RPMI7951 (cell line): Measurements from ENCODE around the gene SH2D6. TPM values are rescaled to one million over a fixed set of nuclear protein-coding genes. Genes with fewer than 3 reads are reported as not detected.
A peak's percentile ranks its signal among the peaks of the same experiment; 100 is the strongest.
"Not testable (repeated sequence)": the region's sequence is repeated elsewhere in the genome, so short reads cannot be mapped to it uniquely, and the experiment has no call there.

Experiments used
- DNase-seq: peaks from one replicate; pipeline ENCODE4 v3.0.0-alpha.2; 2012; ENCODE audit warnings: low read depth
- total RNA-seq: library from RNA; depleted of rRNA; stranded (reverse); fragments of >200 nt; shearing (Covaris generic); gene quantifications from 2 replicates; pipeline ENCODE4 v1.2.3, GENCODE V29; 2014

Gene SH2D6
- total RNA-seq, 1 experiment from 2014 or later = not detected

DNA sequence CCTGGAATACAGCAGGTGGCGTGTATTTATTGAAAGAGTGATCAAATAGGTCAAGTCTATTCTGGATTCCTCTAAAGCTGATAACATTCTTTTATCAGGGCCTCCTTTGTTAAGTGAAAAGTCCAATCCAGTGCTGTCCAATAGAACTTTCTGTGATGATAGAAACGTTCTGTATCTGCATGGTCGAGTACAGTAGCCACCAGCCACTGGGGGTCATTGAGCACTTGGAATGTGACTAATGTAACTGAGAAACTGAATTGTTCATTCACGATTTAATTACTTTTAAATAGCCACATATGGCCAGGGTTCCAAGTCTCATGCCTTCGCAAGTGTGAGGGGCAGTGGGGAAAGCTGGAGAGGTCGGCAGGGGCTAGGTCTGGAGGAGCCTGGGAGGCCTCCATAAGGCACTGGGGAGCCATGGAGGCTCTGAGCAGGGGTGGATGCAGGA, 20.5 kb downstream of the SH2D6 start:
- DNase-seq = no peak

DNA sequence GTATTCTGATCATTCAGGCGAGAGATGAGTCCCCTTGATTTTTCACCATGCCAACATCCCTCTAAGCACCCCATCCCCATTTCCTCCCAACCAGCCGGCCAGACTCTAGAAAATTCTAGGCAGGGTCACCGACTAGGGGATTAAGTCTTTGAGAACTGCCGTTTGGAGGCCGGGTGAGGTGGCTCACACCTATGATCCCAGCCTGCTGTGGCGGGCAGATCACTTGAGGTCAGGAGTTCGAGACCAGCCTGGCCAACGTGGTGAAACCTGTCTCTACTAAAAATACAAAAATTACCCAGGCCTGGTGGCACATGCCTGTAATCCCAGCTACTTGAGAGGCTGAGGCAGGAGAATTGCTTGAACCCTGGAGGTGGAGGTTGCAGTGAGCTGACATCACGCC, 21.1 kb downstream of the SH2D6 start:
- DNase-seq = not testable (repeated sequence)

DNA sequence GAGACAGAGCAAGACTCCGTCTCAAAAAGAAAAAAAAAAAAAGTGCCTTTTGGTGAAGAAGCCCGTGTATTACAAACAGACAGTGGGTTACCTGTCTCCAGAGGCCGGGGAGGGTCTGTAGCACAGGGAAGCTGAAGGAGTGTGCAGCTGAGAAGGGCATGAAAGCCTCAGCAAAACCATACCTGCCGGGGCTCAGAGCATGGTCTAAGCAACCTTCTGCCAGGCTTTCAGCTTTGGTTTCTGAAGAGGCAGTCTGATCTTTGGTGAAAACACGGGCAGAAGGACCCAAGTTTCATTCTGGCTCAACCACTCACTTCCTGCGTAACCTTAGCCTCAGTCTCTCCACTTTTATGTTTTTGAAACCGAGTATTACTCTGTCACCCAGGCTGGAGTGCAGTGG, 21.5 kb downstream of the SH2D6 start:
- no peak for DNase-seq

DNA sequence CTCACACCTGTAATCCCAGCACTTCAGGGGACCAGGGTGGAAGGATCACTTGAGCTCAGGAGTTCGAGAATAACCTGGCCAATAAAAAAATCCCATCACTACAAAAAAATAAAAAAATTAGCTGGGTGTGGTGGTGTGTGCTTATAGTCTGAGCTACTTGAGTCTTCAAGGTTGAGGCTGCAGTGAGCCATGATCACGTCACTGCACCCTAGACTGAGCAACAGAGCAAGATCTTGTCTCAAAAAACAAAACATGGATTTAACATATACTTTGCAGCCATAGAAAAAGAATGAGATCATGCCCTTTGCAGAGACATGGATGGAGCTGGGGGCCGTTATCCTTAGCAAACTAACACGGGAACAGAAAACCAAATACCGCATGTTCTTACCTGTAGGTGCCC, 22.2 kb downstream of the SH2D6 start:
- no peak for DNase-seq

DNA sequence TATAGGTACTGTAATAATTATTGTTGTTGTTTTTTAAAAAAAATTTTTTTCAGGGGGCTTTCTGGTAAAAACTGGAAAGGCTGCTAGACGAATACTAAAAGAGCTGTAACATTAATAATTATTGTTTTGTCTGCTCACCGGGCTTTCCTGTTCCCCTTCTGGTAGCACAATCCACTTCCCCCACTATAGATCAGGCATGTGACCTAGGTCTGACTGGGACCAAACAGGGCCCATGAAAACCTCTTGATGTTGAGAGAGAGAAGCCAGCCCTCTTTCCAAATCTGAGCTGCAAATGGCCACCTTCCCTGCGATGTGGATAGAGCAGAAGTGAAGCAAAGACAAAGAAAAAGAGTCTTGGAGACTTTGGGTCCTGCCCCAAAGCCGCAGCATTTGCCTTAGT, 23.4 kb downstream of the SH2D6 start:
- no peak for DNase-seq

DNA sequence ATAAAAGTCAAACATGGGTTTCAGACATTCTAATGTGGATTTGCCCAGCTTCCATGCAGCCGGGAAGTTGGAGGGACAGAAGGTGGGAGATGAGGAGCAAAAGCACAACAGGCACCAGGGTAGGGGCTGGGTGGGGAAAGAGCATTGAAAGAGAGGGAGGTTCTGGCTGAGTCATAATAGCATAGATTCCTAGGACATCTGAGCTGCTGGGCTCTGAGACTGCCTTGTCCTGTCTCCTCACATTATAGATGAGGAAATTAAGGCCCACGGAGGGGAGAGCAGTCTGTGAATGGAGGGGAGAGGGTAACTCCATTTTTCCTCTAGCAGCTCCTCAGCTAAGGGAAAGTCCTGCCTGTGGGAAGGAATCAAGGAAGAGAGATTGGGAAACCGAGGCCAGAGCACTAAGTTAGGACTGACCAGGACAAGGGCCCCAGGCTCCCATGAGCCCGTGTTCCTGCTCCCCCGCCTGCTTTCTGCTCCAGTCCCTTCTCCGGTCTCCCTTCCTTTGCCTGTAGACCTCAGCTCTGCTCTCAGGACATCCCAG, 26.2 kb downstream of the SH2D6 start:
- no peak for DNase-seq

DNA sequence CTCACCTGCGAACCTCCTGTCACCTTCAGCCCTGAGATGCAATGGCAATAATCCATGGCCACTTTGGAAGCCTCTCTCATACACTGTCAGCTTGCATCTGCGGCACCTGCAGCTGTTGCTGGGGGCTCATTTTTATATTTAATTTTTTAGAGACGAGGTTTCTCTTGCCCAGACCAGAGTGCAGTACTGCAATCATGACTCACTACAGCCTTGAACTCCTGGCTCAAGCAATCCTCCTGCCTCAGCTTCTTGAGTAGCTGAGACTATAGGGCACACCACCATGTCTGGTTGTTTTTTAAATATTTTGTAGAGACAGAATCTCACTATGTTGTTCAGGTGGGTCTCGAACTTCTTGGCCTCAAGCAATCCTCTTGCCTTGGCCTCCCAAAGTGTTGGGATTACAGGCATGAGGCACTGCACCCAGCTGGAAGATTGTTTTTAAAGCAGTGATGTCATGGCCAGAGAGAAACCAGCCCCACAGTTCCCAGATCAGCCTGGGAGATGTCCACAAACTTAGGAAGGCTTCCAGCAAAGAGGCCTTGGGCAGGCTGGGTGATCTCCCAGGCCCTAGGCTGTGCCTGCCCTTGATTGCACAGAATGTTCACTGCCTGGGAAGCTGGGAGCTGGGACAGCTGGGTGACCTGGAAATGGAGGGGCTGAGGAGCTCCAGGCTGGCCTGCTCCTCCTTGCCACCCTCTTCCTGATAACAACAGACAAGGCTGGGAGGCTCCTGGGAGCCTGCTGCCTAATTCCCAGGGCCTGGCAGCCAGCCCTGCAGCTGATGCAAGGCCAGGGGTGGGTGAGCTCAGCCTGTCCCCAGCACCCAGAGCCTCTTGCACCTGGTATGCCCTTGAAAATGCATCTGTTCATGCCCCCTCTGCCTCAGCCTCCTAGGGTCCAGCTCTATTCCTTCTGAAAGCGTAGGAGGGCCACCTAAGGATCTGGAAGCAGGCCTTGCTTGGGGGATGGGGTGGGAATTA, 27.1 kb downstream of the SH2D6 start:
- peak; percentile 71 for DNase-seq

DNA sequence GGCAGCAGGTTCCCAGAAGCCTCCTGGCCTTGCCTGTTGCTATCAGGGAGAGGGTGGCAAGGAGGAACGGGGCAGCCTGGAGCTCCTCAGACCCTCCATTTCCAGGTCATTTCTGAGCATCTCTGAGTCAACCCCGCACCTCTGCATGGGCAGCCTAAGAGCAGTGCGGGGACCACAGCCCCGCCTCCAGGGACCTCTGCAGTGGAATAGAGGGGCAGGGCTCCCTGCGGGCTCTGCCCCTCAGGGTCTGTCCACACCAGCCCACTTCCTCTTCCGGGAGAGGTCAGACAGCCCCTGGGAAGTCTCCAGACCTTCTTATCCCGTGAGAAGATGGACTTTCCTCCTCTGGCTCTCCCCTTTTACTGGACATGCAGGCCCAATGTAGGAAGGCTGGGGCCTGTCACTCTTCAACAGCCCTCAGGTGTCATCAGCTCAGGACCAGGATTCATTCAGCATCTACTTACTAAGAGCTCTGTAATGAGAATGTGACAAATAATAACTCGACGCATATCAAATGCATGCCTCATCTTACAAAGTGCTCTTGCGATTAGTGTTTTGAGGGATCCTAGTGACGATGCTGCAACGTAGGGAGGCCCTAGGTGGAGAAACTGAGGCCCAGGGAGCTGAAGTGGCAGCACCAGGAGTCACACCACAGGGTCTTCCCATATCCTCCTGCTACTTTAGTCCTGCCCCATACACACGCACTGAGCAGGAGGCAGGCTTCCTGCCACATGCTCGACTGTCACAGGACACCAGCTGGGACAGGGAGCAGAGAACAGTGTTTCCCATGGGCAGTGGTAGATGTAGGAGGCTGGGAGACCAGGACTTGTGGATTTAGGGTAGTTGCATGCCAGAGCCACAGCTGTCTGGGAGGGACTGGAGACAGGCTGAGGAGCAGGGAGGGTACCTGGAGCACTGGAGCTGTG, 28.0 kb downstream of the SH2D6 start:
- no peak for DNase-seq

DNA sequence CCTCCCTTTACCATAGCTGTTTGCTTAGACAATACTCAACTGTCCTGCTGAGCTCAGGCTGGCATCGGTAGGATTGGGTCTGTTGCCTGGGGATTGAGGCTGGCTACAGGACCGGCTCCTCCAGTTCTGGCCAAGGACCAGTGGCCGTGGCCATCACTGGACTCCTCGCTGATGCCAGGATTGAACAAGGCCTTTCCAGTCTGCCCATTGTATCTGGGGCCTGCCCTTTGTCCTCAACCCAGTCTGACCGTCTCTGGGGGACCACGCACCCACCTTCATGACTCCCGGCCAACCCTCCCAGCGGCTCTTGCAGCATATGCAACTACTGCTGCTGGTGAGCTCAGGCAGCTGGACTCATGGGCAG, 28.7 kb downstream of the SH2D6 start:
- DNase-seq = no peak

DNA sequence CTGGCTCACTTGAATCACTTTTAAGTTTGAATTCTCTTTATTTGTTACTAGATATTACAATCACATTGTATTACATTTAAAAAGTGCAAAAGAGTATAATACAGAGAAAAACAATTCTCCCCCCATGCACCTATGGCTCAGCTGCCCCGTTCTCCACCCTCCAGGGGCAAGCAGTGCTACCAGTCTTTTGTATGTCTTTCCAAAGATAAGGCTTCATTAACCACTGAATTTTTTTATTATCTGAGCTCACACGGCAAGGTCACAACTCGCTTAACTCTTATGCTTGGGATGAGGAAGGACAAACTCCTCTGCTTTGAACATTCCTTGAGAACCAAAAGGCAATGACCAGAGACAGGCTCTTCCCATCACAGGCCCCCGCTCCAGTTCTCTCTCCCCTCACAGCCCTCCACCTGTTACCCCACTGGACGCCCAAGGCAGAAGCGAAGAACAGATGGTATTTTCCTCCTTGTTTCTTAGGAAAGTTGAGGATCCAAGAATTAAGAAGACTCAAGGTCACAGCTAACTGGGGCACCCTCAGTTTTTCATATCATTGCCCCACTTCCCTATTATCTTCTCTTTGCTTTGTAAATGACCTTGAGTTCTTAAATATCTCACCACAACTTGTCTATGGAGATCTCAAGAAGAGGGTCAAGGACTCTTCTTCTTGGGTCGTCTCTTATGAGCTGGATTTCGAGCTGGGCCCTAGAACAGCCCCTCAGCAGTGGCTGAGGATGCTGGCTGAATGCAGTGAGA, 30.1 kb downstream of the SH2D6 start:
- no peak for DNase-seq

DNA sequence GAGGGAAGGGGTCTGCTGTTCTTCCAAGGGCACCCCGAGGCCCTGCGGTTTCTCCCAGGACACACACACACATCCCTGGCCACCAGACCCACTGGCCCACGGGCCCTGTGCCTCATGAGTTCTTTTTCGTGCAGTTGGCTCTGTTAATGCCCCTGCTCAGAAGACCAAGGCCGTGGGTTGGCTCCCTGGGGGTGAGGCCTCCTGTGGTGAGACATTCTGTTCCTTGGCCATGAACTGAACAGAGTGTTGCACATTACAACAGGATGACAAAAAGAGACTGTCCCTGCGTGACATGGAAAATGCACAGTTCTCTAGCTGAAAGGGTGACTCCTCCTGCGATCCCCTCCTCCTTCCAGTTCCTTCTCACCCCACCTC, 30.7 kb downstream of the SH2D6 start:
- no peak for DNase-seq

DNA sequence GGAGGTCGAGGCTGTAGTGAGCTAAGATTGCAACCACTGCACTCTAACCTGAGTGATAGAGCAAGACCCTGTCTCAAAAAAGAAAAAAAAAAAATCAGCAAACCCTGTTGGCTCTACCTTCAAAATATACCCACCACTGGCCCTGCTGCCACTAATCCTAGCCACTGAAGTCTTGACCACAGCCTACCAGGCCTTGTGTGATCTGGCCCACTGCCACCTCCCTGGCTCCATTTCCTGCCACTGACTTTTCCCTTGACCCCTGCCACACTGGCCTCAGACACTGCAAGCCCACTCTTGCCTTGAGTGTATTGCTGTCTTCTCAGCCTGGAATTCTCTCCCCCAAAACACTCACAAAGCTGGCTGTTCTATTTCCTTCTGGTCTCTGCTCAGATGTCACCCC, 33.7 kb downstream of the SH2D6 start:
- no peak for DNase-seq

DNA sequence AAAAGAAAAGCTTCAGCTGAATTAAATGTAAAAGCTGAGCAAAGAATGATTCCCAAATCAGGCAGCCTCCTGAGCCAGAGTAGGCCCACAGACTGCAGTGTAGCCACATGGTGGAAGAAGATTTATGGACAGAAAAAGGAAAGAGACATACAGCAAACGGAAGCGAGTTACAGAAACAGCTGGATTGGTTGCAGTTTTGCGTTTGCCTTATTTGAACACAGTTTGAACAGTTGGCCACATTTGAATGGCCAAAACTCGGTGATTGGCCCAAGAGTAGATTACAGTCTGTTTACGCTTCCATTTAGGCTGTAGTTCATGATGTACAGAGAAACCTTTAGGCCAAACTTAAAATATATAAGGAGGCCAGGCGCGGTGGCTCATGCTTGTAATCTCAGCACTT, 35.1 kb downstream of the SH2D6 start:
- no peak for DNase-seq

DNA sequence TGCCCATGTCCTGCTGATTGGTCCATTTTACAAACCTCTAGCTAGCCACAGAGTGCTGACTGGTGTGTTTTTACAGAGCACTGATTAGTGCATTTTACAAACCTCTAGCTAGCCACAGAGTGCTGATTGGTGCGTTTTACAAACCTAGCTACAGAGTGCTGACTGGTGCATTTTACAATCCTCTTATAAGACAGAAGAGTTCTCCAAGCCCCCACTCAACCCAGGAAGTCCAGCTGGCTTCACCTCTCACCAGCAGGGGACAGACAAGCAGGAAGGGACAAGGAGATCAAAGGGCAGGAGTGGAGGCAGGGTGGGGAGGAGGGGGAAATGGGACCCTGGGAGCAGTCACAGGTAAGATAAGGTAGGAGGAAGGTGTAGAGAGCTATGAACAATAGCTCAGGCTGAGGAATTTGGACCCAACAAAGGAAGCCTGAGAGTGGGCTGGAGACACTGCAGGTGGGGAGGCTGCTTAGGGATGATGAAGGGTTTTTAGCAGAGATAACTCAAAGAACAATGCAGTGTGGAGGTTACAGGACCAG, 37.1 kb downstream of the SH2D6 start:
- no peak for DNase-seq

DNA sequence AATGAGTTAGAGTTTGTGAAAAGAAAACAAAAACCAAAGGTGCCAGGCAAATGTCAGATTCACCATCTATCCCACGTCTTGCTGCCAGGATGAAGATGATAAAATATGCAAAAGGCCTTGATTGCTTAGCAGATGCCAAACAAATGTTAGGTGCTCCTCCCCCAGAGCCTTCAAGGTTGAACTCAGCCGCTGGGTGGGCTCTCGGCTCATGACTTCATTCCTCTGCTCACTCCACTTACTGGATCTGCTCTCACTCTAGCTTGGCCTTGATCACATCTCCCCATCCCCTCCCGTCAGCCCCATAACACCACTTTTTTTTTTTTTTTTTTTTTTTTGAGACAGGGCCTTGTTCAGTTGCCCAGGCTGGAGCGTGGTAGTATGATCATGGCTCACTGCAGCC, 38.5 kb downstream of the SH2D6 start:
- no peak for DNase-seq

DNA sequence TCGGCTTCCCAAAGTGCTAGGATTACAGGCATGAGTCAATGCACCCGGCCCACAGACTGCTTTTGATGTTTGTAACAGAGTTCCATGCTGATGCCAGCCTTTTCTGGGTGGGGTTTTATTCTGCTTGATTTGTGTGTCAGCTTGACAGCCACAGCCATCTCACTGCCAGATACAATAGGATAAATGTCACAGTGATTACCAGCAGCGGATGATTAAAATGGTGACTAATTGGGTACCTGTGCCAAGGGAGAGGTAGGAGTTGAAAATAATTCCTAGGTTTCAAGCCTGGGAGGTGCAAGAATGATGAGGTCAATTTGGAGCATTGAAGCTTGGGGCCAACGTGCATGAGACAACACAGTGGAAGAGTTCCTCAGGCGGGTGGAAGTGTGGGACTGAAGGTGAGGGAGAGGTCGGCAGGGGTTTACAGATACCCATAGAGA, 39.4 kb downstream of the SH2D6 start:
- peak; percentile 36 for DNase-seq

DNA sequence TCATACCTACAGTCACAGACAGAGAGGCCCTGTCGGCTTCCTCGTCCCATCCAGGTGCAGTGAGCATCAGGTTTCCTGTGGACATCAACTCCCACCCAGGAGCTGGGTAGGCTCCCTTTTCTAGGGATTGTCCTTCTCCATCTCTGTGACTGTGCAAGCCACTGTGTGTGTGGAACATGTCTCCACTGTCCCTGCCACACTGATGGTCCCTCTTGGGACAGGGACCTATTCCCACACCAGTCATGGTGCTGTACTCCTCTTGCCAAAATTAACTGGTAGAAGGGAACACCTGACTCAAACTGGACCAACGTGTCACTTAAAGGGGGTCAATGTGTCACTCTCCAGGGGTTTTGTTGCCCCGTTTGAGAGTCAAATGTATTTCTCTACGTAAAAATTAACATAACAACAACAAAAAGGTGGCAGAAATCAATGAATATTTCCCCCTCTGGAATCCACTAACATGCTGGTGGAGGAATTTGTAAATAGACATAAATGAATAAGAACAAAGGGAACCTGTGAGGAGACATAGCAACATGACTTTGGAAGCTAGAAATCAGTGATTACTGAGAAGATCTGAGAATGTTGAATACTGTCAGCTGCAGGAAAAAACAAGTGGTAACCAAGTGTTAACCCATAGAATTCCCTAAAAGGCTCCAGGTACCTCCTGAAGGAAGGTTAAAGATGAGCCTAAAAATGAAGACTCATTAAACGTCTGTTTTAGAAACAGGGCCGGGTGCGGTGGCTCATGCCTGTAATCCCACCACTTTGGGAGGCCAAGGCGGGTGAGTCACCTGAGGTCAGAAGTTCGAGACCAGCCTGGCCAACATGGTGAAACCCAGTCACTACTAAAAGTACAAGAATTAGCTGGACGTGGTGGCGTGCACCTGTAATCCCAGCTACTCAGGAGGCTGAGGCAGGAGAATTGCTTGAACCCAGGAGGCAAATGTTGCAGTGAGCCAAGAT, 40.4 kb downstream of the SH2D6 start:
- DNase-seq = peak; percentile 25

DNA sequence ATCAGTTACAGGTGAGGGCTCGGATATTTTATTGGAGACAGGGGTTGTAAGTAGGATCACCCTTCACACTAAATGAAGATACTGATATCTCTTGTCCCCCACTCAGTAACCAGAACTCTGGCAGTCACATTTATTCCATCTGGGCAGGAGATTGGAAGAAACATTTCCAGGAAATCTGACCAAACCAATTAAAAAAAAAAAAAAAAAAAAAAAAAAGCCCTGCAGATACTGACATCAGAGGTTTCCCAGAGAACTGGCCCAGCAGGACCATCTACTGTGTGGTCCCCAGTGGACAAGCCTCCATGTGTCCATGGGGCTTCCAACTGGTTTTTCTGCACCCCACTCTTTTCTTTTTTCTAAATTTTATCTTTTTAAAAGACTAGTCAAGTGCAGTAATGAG, 41.3 kb downstream of the SH2D6 start:
- DNase-seq = peak; percentile 23

DNA sequence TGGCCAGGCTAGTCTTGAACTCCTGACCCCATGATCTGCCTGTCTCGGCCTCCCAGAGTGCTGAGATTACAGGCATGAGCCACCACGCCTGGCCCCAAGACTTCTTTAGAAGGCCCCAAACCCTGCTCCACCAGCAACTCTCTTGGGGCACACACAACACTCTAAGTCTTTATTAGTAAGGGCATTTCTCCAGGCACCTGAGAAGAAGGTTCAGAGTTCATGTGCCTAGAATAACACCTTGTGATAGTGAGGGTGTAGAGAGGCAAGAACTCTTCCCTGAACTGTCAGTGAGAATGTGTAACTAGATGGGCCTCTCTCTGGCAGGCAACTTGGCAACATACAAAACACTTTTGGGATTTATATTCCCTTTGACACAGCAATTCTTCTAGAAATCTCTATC, 43.8 kb downstream of the SH2D6 start:
- DNase-seq = no peak

DNA sequence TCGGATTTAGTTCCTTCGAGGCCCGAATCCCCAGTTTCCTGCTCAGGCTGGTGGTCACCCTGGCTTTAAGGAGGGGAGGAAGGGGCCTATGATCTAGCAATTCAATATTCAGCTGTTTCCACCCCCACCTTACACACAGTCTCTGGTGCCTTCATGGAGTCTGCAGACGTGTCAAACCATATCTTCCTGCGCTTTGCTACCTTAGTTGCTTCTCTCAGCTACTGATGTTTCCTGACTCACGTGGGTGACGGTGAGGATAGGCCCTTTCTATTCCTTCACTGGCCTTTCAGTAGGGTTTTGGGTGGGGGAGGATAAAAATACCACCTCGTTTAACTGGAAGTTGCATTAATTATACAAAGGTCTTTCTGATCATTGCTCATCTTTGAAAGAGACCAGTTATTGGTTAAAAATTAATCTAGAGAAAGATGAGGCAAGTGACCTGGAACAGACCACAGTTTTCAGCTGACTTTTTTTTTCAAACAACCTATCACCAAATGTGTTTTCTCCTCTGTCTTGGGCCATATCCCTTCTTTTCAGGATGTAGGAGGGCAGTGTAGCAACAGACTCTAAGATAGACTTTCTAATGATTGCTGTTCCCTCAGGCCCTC, 49.7 kb downstream of the SH2D6 start:
- DNase-seq = no peak
